Measurements from ENCODE around the gene TREX2.

- no peak for TF ChIP-seq EZH2 (IDR thresholded peaks at IDR 0.05)
- TF ChIP-seq POLR2AphosphoS5 (IDR thresholded peaks at IDR 0.05; ENCODE audit: borderline replicate concordance, low read depth, low read length) = no peak
These were observed 49.3 kb downstream of the TREX2 start for GRCh38 chrX:153396320-153397195.
